SK-N-SH treated with all-trans-retinoic acid at 6 μM for 48 hours (cell line): Measurements from ENCODE around the gene TLL1.

Experiments used
- PATZ1 ChIP-seq: fragments of 250-450 bp; sonication (Bioruptor Pico); IDR thresholded peaks from 2 replicates; pipeline ENCODE4 v1.8.0; 2020; ENCODE audit warnings: mild to moderate bottlenecking, moderate library complexity, borderline replicate concordance
- SNAI2 ChIP-seq: fragments of 250-450 bp; sonication (Bioruptor Pico); IDR thresholded peaks from 2 replicates; pipeline ENCODE4 v1.5.0; 2020; ENCODE audit warnings: mild to moderate bottlenecking, moderate library complexity
- ZFP3 ChIP-seq: fragments of 250-450 bp; sonication (Bioruptor Pico); IDR thresholded peaks from 2 replicates; pipeline ENCODE4 v1.5.0; 2020; ENCODE audit warnings: mild to moderate bottlenecking, moderate library complexity

GRCh38 chr4:165921546-165921945 lies 48.5 kb downstream of the TLL1 start:
- TF ChIP-seq SNAI2 (no peak), PATZ1 (CRISPR knock-in tag) (no peak), ZFP3 (CRISPR knock-in tag) (no peak)
